Kidney (tissue), 14 donors: ENCODE data around the gene WFIKKN2. TPM values are rescaled to one million over a fixed set of nuclear protein-coding genes. Genes with fewer than 3 reads are reported as not detected.

Experiments used
- DNase-seq, 5 donors: peaks; one replicate each; pipeline ENCODE4 v3.0.0-alpha.2; 2013 to 2020
- FAIRE-seq: peaks from 2 replicates; lab custom pipeline; 2012; peaks lifted over from hg19 to GRCh38; lab: Jason Lieb, UNC
- H3K27ac ChIP-seq, 2 donors: one replicate each; pipeline ENCODE4 v1.7.0; 2013; ENCODE audit warnings: low read depth in 2 of 2, low read length in 2 of 2, inconsistent platforms in 1 of 2
- H3K27me3 ChIP-seq: one replicate; pipeline ENCODE4 v1.7.1; 2013; ENCODE audit warnings: low read length, inconsistent platforms; ENCODE audit not compliant: control insufficient read depth, insufficient read depth
- H3K36me3 ChIP-seq, 3 donors: one replicate each; pipeline versions ENCODE4 v1.7.0 to v1.7.1; 2013; ENCODE audit warnings: low read length in 3 of 3, control low read depth in 1 of 3, inconsistent platforms in 1 of 3; ENCODE audit not compliant: insufficient read depth in 3 of 3, control insufficient read depth in 2 of 3
- H3K4me1 ChIP-seq, 3 donors: one replicate each; pipeline versions ENCODE4 v1.7.0 to v1.7.1; 2013; ENCODE audit warnings: low read length in 3 of 3, inconsistent platforms in 1 of 3, low read depth in 1 of 3; ENCODE audit not compliant: control insufficient read depth in 2 of 3, insufficient read depth in 2 of 3
- H3K4me3 ChIP-seq, 3 donors: one replicate each; pipeline versions ENCODE4 v1.7.0 to v1.8.1; 2013; ENCODE audit warnings: low read length in 3 of 3, control low read depth in 1 of 3, inconsistent platforms in 1 of 3
- H3K9ac ChIP-seq, 3 donors: one replicate each; pipeline versions ENCODE4 v1.7.0 to v1.7.1; 2013; ENCODE audit warnings: low read length in 3 of 3, control low read depth in 1 of 3, inconsistent platforms in 1 of 3
- H3K9me3 ChIP-seq, 3 donors: one replicate each; pipeline versions ENCODE4 v1.7.0 to v1.7.1; 2013; ENCODE audit warnings: low read length in 3 of 3, control low read depth in 1 of 3, inconsistent platforms in 1 of 3; ENCODE audit not compliant: control insufficient read depth in 2 of 3, insufficient read depth in 1 of 3
- intact Hi-C: fragments of 100-400 bp; cut with DNase I; formaldehyde crosslinking; loops from one replicate; pipeline ENCODE4 v1.11.1; 2022
- polyA plus RNA-seq: library from polyadenylated mRNA; stranded (reverse); fragments of 350-450 nt; fragmentation: Illumina TruSeq; extraction: RNeasy Lipid Tissue Mini Kit (QIAGEN cat#74804); gene quantifications from one replicate; pipeline ENCODE4 v1.2.3, GENCODE V29; 2014; ENCODE audit warnings: low read depth, low replicate concordance; ENCODE audit not compliant: insufficient read depth
- total RNA-seq: library from RNA; stranded (reverse); fragmentation: NEBNext Ultra II Directional; extraction: Animal tissue kit (Norgen Biotek cat#: 25700); gene quantifications from one replicate; pipeline ENCODE4 v1.2.1, GENCODE V29; 2021
- TF ChIP-seq, protein P1 (sequence below): IDR thresholded peaks from 3 replicates; pipeline ENCODE4 v1.5.1; 2012; ENCODE audit warnings: mild to moderate bottlenecking, moderate library complexity, borderline replicate concordance; ENCODE audit not compliant: insufficient read depth; ENCODE audit errors: extremely low read depth
- donor health status: control.
- donor health status: control.
- donor health status: control.
- donor health status: control.
- donor health status: control.
- donor health status: DM: yes; HTN: yes; CAD: no.
- donor health status: Normal renal cell carcinoma (clear cell type).

The WFIKKN2 gene
- total and polyA plus RNA-seq, 2 donors from 2014 or later: 0.09 TPM; not detected in 1

- no peak for DNase-seq
- Histone ChIP-seq H3K9me3 (no peaks in the 10 kb centered on the region), H3K4me1 (no peaks in the 10 kb centered on the region), H3K27ac (no peak overlapping the region), H3K4me3 (no peak overlapping the region), H3K36me3 (no peaks in the 10 kb centered on the region), H3K9ac (no peak overlapping the region), H3K27me3 (no peaks in the 10 kb centered on the region)
- TF ChIP-seq, protein P1, sequence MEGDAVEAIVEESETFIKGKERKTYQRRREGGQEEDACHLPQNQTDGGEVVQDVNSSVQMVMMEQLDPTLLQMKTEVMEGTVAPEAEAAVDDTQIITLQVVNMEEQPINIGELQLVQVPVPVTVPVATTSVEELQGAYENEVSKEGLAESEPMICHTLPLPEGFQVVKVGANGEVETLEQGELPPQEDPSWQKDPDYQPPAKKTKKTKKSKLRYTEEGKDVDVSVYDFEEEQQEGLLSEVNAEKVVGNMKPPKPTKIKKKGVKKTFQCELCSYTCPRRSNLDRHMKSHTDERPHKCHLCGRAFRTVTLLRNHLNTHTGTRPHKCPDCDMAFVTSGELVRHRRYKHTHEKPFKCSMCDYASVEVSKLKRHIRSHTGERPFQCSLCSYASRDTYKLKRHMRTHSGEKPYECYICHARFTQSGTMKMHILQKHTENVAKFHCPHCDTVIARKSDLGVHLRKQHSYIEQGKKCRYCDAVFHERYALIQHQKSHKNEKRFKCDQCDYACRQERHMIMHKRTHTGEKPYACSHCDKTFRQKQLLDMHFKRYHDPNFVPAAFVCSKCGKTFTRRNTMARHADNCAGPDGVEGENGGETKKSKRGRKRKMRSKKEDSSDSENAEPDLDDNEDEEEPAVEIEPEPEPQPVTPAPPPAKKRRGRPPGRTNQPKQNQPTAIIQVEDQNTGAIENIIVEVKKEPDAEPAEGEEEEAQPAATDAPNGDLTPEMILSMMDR: no peak
- no peak for FAIRE-seq
- intact Hi-C loops: no loop called here
Observed at GRCh38 chr17:50808413-50808812, 27.0 kb upstream of the WFIKKN2 start.

DNA sequence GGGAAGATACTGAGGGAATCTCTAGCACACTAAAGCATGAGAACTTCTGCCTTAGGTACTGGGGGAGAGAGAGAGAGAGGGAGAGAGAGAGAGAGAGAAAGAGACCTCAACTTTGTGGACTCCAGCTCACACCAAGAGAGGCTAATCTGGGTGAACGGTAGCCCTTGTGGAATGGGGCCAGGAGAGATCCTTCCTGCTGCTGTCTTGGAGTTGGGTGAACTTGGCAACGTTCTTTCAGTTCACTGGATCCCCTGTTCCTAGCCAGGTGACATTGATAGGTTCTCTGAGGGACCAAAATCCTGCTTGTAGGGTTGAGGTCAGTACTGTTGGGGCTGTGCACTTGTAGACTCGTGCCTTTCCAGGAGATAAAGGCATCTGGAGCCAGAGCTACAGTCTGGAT is 26.5 kb upstream of the WFIKKN2 start:
- H3K27me3 ChIP-seq: no peaks in the 10 kb centered on the region
- H3K36me3 ChIP-seq: no peaks in the 10 kb centered on the region
- no peak overlapping the region for H3K9ac ChIP-seq
- H3K9me3 ChIP-seq: no peaks in the 10 kb centered on the region
- H3K4me1 ChIP-seq: no peaks in the 10 kb centered on the region
- FAIRE-seq (no peak), DNase-seq (no peak)
- no peak overlapping the region for H3K4me3 ChIP-seq
- H3K27ac ChIP-seq: no peak overlapping the region
- TF ChIP-seq, protein P1: no peak
- intact Hi-C loops: no loop called here

- intact Hi-C loops: no loop called here
- FAIRE-seq: no peak
- DNase-seq: no peak
- TF ChIP-seq, protein P1: no peak
- no peak overlapping the region for H3K4me3 ChIP-seq
- no peak overlapping the region for H3K27ac ChIP-seq
- no peak overlapping the region for H3K9ac ChIP-seq
- H3K4me1 ChIP-seq: peaks cover 0 to 9% (median 3%) of the 10 kb centered on the region in 3 donors
- H3K9me3 ChIP-seq: no peaks in the 10 kb centered on the region
- H3K36me3 ChIP-seq: no peaks in the 10 kb centered on the region
- no peaks in the 10 kb centered on the region for H3K27me3 ChIP-seq
Observed at GRCh38 chr17:50813583-50813982, 21.8 kb upstream of the WFIKKN2 start.

GRCh38 chr17:50815400-50815799 is 20.0 kb upstream of the WFIKKN2 start:
- no peak for FAIRE-seq
- Histone ChIP-seq H3K4me1 (peaks cover 0 to 9% (median 3%) of the 10 kb centered on the region in 3 donors), H3K9ac (no peak overlapping the region), H3K27ac (no peak overlapping the region), H3K36me3 (no peaks in the 10 kb centered on the region), H3K4me3 (no peak overlapping the region), H3K9me3 (no peaks in the 10 kb centered on the region), H3K27me3 (no peaks in the 10 kb centered on the region)
- TF ChIP-seq, protein P1: no peak
- DNase-seq: no peak
- intact Hi-C loops: no loop called here
